ENCODE data around the gene DLGAP1. TPM values are rescaled to one million over a fixed set of nuclear protein-coding genes. Genes with fewer than 3 reads are reported as not detected.

The DLGAP1 gene
- total RNA-seq, 1 experiment from 2014 or later: 0.39 TPM

DNA sequence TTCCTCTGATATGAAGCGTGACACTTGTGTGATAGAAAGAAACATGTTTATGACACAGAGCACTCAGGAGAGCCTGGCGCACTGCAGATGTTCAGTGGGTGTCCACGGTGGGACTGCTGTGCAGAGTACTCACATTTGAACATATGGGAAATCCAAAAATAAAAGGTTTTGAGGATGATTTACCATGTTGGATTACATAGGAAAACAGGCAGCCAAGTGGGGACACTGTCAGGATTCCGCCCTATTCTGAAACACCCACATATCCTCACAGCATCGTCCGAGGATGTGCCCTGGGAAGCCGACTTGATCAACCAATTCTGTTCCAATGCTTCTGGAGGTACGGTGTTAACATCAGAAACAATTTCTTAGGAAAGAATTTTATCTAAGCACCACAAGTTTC lies 741.4 kb downstream of the DLGAP1 start:
- Histone ChIP-seq H3K4me2 (ENCODE audit: low read length) (no peak overlapping the region), H3K36me3 (ENCODE audit: control insufficient read depth in 1 of 2, insufficient read depth in 2 of 2, low read length in 2 of 2) (no peaks in the 10 kb centered on the region), H4K20me1 (ENCODE audit: insufficient read depth) (no peaks in the 10 kb centered on the region), H3K9me2 (ENCODE audit: insufficient read depth) (no peaks in the 10 kb centered on the region), H3K79me2 (ENCODE audit: insufficient read depth, low read length) (no peaks in the 10 kb centered on the region), H3K4me1 (ENCODE audit: control insufficient read depth in 1 of 2, insufficient read depth in 2 of 2, low read length in 2 of 2) (peaks cover 4 to 6% of the 10 kb centered on the region in 2 experiments; a peak in 2 of 4 replicates), H3K4me3 (replicated peaks in 1 of 2; ENCODE audit: low read depth in 1 of 2, low read length in 2 of 2) (no peak overlapping the region), H3K27ac (ENCODE audit: low read depth, low read length) (no peak overlapping the region), H3K9ac (ENCODE audit: low read length) (no peak overlapping the region), H3K27me3 (ENCODE audit: insufficient read depth, low read length) (no peaks in the 10 kb centered on the region), H3K9me3 (ENCODE audit: control insufficient read depth in 1 of 2, insufficient read depth in 1 of 2, low read depth in 1 of 2, low read length in 2 of 2) (no peaks in the 10 kb centered on the region), H2AFZ (ENCODE audit: low read depth, low read length, poor library complexity, severe bottlenecking) (no peak overlapping the region)
- POLR2A ChIA-PET: no interaction called here
- intact Hi-C loops (cut with micrococcal nuclease): no loop called here
- DNase-seq (ENCODE audit: low read depth, low spot score): no peak
- BruUV-seq (replicated peaks): no TSS peak
- no peak for ATAC-seq
- no peak for TF ChIP-seq CEBPB (IDR thresholded peaks at IDR 0.05; ENCODE audit: low read depth)
- no peak for TF ChIP-seq TCF7L2 (IDR thresholded peaks at IDR 0.05; ENCODE audit: borderline replicate concordance, extremely low read depth, insufficient read depth, insufficient read length)
- no peak for TF ChIP-seq YY1 (IDR thresholded peaks at IDR 0.05; ENCODE audit: extremely low read depth, insufficient replicate concordance, low read depth, low read length)
- TF ChIP-seq, protein P1, sequence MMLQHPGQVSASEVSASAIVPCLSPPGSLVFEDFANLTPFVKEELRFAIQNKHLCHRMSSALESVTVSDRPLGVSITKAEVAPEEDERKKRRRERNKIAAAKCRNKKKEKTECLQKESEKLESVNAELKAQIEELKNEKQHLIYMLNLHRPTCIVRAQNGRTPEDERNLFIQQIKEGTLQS (IDR thresholded peaks at IDR 0.05): no peak
- no peak for TF ChIP-seq ZFX (IDR thresholded peaks at IDR 0.05)
- TF ChIP-seq ELF1 (IDR thresholded peaks at IDR 0.05; ENCODE audit: borderline replicate concordance, low read depth): no peak
- TF ChIP-seq FOSL1 (IDR thresholded peaks at IDR 0.05; ENCODE audit: low read depth): no peak
- TF ChIP-seq EZH2phosphoT487 (IDR thresholded peaks at IDR 0.05; ENCODE audit: borderline replicate concordance): no peak
- no peak for TF ChIP-seq POLR2A (IDR thresholded peaks at IDR 0.05; ENCODE audit: borderline replicate concordance, extremely low read depth, insufficient read depth, insufficient read length)
- TF ChIP-seq, protein P2, sequence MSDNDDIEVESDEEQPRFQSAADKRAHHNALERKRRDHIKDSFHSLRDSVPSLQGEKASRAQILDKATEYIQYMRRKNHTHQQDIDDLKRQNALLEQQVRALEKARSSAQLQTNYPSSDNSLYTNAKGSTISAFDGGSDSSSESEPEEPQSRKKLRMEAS (IDR thresholded peaks at IDR 0.05): no peak
- TF ChIP-seq SIN3A (IDR thresholded peaks at IDR 0.05; ENCODE audit: low read depth): no peak
- no peak for TF ChIP-seq CBX3 (IDR thresholded peaks at IDR 0.05; ENCODE audit: low read depth)
- TF ChIP-seq, protein P3, sequence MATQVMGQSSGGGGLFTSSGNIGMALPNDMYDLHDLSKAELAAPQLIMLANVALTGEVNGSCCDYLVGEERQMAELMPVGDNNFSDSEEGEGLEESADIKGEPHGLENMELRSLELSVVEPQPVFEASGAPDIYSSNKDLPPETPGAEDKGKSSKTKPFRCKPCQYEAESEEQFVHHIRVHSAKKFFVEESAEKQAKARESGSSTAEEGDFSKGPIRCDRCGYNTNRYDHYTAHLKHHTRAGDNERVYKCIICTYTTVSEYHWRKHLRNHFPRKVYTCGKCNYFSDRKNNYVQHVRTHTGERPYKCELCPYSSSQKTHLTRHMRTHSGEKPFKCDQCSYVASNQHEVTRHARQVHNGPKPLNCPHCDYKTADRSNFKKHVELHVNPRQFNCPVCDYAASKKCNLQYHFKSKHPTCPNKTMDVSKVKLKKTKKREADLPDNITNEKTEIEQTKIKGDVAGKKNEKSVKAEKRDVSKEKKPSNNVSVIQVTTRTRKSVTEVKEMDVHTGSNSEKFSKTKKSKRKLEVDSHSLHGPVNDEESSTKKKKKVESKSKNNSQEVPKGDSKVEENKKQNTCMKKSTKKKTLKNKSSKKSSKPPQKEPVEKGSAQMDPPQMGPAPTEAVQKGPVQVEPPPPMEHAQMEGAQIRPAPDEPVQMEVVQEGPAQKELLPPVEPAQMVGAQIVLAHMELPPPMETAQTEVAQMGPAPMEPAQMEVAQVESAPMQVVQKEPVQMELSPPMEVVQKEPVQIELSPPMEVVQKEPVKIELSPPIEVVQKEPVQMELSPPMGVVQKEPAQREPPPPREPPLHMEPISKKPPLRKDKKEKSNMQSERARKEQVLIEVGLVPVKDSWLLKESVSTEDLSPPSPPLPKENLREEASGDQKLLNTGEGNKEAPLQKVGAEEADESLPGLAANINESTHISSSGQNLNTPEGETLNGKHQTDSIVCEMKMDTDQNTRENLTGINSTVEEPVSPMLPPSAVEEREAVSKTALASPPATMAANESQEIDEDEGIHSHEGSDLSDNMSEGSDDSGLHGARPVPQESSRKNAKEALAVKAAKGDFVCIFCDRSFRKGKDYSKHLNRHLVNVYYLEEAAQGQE (IDR thresholded peaks at IDR 0.05; ENCODE audit: low read depth): no peak
- TF ChIP-seq EGR1 (IDR thresholded peaks at IDR 0.05; ENCODE audit: low read depth): no peak
- no peak for TF ChIP-seq ZNF274 (IDR thresholded peaks at IDR 0.05; ENCODE audit: low read depth, low read length)
- no peak for TF ChIP-seq JUND (IDR thresholded peaks at IDR 0.05)
- TF ChIP-seq SP1 (IDR thresholded peaks at IDR 0.05; ENCODE audit: low read depth): no peak
- TF ChIP-seq, protein P4, sequence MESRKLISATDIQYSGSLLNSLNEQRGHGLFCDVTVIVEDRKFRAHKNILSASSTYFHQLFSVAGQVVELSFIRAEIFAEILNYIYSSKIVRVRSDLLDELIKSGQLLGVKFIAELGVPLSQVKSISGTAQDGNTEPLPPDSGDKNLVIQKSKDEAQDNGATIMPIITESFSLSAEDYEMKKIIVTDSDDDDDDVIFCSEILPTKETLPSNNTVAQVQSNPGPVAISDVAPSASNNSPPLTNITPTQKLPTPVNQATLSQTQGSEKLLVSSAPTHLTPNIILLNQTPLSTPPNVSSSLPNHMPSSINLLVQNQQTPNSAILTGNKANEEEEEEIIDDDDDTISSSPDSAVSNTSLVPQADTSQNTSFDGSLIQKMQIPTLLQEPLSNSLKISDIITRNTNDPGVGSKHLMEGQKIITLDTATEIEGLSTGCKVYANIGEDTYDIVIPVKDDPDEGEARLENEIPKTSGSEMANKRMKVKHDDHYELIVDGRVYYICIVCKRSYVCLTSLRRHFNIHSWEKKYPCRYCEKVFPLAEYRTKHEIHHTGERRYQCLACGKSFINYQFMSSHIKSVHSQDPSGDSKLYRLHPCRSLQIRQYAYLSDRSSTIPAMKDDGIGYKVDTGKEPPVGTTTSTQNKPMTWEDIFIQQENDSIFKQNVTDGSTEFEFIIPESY (IDR thresholded peaks at IDR 0.05; ENCODE audit: extremely low read depth, insufficient replicate concordance, low read length): no peak
- RAD21 ChIA-PET (ENCODE audit: low non-redundant PET in 1 of 2, low total read pairs in 2 of 2, uncharacterized antibody in 2 of 2, unreplicated experiment in 2 of 2): no interaction called here
- CTCF ChIA-PET: interaction anchor here (1.2 kb wide), 1 partner anchor 10 kb away, joined by 4 read pairs; no protein-coding TSS in a partner anchor

Data from HCT116 (cell line).